Measurements from ENCODE around the gene ORM1.

GRCh38 chr9:114349713-114350480 lies 27.0 kb downstream of the ORM1 start:
- no peak for TF ChIP-seq PKNOX1 (IDR thresholded peaks at IDR 0.05)
- no peak for TF ChIP-seq FOXM1 (IDR thresholded peaks at IDR 0.05; ENCODE audit: borderline replicate concordance)
- TF ChIP-seq L3MBTL2 (conservative IDR thresholded peaks at IDR 0.05), result no peak
- no peak for TF ChIP-seq SUZ12 (IDR thresholded peaks at IDR 0.05)
- TF ChIP-seq CTBP1 (IDR thresholded peaks at IDR 0.05; ENCODE audit: borderline replicate concordance), result no peak
- no peak for TF ChIP-seq FOXA1 (IDR thresholded peaks at IDR 0.05)
- no peak for TF ChIP-seq NFRKB (IDR thresholded peaks at IDR 0.05)
- no peak for TF ChIP-seq SP1 (IDR thresholded peaks at IDR 0.05)
- no peak for TF ChIP-seq FOXK2 (IDR thresholded peaks at IDR 0.05)
- TF ChIP-seq ELF4 (IDR thresholded peaks at IDR 0.05), result no peak
- TF ChIP-seq TARDBP (IDR thresholded peaks at IDR 0.05), result no peak
- no peak for TF ChIP-seq ARNT (IDR thresholded peaks at IDR 0.05)

Data from HEK293T (cell line).